B cell (primary cell): ENCODE results near the gene KCNK7. TPM values are rescaled to one million over a fixed set of nuclear protein-coding genes. Genes with fewer than 3 reads are reported as not detected.

Experiments used
- ATAC-seq: fragments of 200-7000 bp; cut with Tn5 transposase; one replicate; pipeline ENCODE4 v1.10.0; 2021; ENCODE audit warnings: low read depth, mild to moderate bottlenecking, moderate number of reproducible peaks, moderate library complexity
- CTCF ChIA-PET: fragments of 350-600 bp; sonication (Branson Sonifier 250); formaldehyde crosslinking; loops from one replicate; lab custom pipeline; 2021; ENCODE audit warnings: antibody characterized with exemption, inconsistent platforms; lab: Charles Lee
- POLR2A ChIA-PET: fragments of 350-600 bp; sonication (Branson Sonifier 250); formaldehyde crosslinking; loops from one replicate; lab custom pipeline; 2021; ENCODE audit warnings: antibody characterized with exemption; lab: Charles Lee
- DNase-seq: peaks from one replicate; pipeline ENCODE4 v3.0.0; 2013
- H2AFZ ChIP-seq: 2 replicates; pipeline ENCODE4 v1.6.1; 2012; ENCODE audit warnings: mild to moderate bottlenecking, low read depth, low read length; ENCODE audit not compliant: insufficient read depth, poor library complexity, severe bottlenecking
- H3K27ac ChIP-seq, 2 donors: 1 replicate in 1 of 2; 2 replicates in 1 of 2; pipeline ENCODE4 v1.5.1; 2012 to 2013; ENCODE audit warnings: low read length in 2 of 2, mild to moderate bottlenecking in 2 of 2, moderate library complexity in 1 of 2
- H3K27me3 ChIP-seq, 4 experiments: fragments of 200-600 bp in 1 of 4; sonication (generic) in 1 of 4; replicated peaks in 1 of 4; 1 replicate in 2 of 4; 2 replicates in 2 of 4; pipeline versions ENCODE4 v1.6.1 to v1.7.0; 2013 to 2016; ENCODE audit warnings: low read length in 3 of 4, mild to moderate bottlenecking in 2 of 4, mixed read lengths in 1 of 4, moderate library complexity in 1 of 4; ENCODE audit not compliant: insufficient read depth in 4 of 4, control insufficient read depth in 3 of 4; ENCODE audit errors: control extremely low read depth in 1 of 4
- H3K36me3 ChIP-seq, 2 experiments: replicated peaks in 1 of 2; 1 replicate in 1 of 2; 2 replicates in 1 of 2; pipeline versions ENCODE4 v1.6.1 to v1.7.1; 2013; ENCODE audit warnings: low read length in 1 of 2; ENCODE audit not compliant: insufficient read depth in 2 of 2, control insufficient read depth in 1 of 2; ENCODE audit errors: control extremely low read depth in 1 of 2, extremely low read depth in 1 of 2
- H3K4me1 ChIP-seq, 2 donors: fragments of 200-600 bp in 1 of 2; sonication (generic) in 1 of 2; 1 replicate in 1 of 2; 2 replicates in 1 of 2; pipeline versions ENCODE4 v1.5.1 to v1.6.1; 2013 to 2017; ENCODE audit warnings: low read length in 2 of 2; ENCODE audit not compliant: control insufficient read depth in 2 of 2, insufficient read depth in 2 of 2
- H3K4me2 ChIP-seq: replicated peaks from 2 replicates; pipeline ENCODE3; 2012; ENCODE audit warnings: mild to moderate bottlenecking, low read depth, low read length; ENCODE audit not compliant: poor library complexity, severe bottlenecking
- H3K4me3 ChIP-seq, 5 experiments: fragments of 200-600 bp in 1 of 5; sonication (generic) in 1 of 5; 1 replicate in 3 of 5; 2 replicates in 2 of 5; pipeline versions ENCODE4 v1.5.1 to v1.7.0; 2011 to 2016; ENCODE audit warnings: low read length in 4 of 5, mild to moderate bottlenecking in 4 of 5, low read depth in 2 of 5, control low read depth in 1 of 5, moderate library complexity in 1 of 5; ENCODE audit not compliant: insufficient read depth in 1 of 5; ENCODE audit errors: control extremely low read depth in 1 of 5, extremely low read depth in 1 of 5
- H3K79me2 ChIP-seq: fragments of 200-600 bp; sonication (generic); one replicate; pipeline ENCODE4 v1.6.0; 2016; ENCODE audit warnings: low read length; ENCODE audit not compliant: control insufficient read depth, insufficient read depth
- H3K9ac ChIP-seq: fragments of 200-600 bp; sonication (generic); 2 replicates; pipeline ENCODE4 v1.6.1; 2017; ENCODE audit warnings: mild to moderate bottlenecking, low read length, moderate library complexity
- H3K9me3 ChIP-seq, 3 donors: one replicate each; pipeline versions ENCODE4 v1.6.1 to v1.7.1; 2013; ENCODE audit warnings: low read length in 2 of 3; ENCODE audit not compliant: control insufficient read depth in 2 of 3, insufficient read depth in 1 of 3; ENCODE audit errors: control extremely low read depth in 1 of 3
- H4K20me1 ChIP-seq: 2 replicates; pipeline ENCODE4 v1.6.0; 2012; ENCODE audit warnings: mild to moderate bottlenecking, low read length; ENCODE audit not compliant: insufficient read depth, control insufficient read depth, poor library complexity, severe bottlenecking
- H3K27ac Mint-ChIP-seq: one replicate; pipeline ENCODE4 v1.8.0; 2021; ENCODE audit warnings: mixed read lengths
- H3K27me3 Mint-ChIP-seq: one replicate; pipeline ENCODE4 v1.8.0; 2021; ENCODE audit warnings: mixed read lengths
- H3K4me1 Mint-ChIP-seq: one replicate; pipeline ENCODE4 v1.8.0; 2021; ENCODE audit warnings: mixed read lengths
- H3K4me3 Mint-ChIP-seq: one replicate; pipeline ENCODE4 v1.8.0; 2021; ENCODE audit warnings: mixed read lengths
- H3K9me3 Mint-ChIP-seq: one replicate; pipeline ENCODE4 v1.8.0; 2022; ENCODE audit warnings: mixed read lengths; ENCODE audit not compliant: insufficient read depth
- EZH2 ChIP-seq: IDR thresholded peaks from 2 replicates; pipeline ENCODE4 v1.6.1; 2012; ENCODE audit warnings: borderline replicate concordance, low read depth, mild to moderate bottlenecking, moderate library complexity, low read length; ENCODE audit not compliant: insufficient read depth, poor library complexity, severe bottlenecking
- WGBS: methylation state at CpG from one replicate; pipeline ENCODE4 v1.1.5; 2013; ENCODE audit warnings: missing lambda C conversion rate; ENCODE audit not compliant: insufficient coverage; 5-methylcytosine and 5-hydroxymethylcytosine counted together
- intact Hi-C: fragments of 100-400 bp; cut with micrococcal nuclease; formaldehyde crosslinking; loops from one replicate; pipeline ENCODE4 v1.10.0; 2022
- polyA minus RNA-seq: library from RNA; depleted of rRNA, polyadenylated mRNA; stranded (reverse); fragments of >200 nt; gene quantifications from 2 replicates; pipeline ENCODE4 v1.2.3, GENCODE V29; 2012
- polyA plus RNA-seq: library from polyadenylated mRNA; depleted of rRNA; stranded (reverse); fragments of >200 nt; gene quantifications from 2 replicates; pipeline ENCODE4 v1.2.3, GENCODE V29; 2012
- total RNA-seq, 2 donors: library from RNA; stranded (reverse); fragments of 120-200 nt in 1 of 2; gene quantifications; 1 replicate in 1 of 2; 2 replicates in 1 of 2; pipeline versions ENCODE4 v1.2.3 to v1.2.4, GENCODE V29; 2013 to 2022
- TF ChIP-seq, protein P1 (sequence below): fragments of 200-600 bp; IDR thresholded peaks from one replicate; pipeline ENCODE4 v1.8.0; 2022; ENCODE audit warnings: antibody characterized with exemption, mild to moderate bottlenecking

Gene KCNK7, protein sequence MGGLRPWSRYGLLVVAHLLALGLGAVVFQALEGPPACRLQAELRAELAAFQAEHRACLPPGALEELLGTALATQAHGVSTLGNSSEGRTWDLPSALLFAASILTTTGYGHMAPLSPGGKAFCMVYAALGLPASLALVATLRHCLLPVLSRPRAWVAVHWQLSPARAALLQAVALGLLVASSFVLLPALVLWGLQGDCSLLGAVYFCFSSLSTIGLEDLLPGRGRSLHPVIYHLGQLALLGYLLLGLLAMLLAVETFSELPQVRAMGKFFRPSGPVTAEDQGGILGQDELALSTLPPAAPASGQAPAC
- total RNA-seq = 3.5 and 3.9 TPM in 2 replicates
- 0.56 TPM for total RNA-seq (2013)
- polyA plus RNA-seq = 2.2 and 5.8 TPM in 2 replicates
- polyA minus RNA-seq = 0.26 and 2.1 TPM in 2 replicates

DNA sequence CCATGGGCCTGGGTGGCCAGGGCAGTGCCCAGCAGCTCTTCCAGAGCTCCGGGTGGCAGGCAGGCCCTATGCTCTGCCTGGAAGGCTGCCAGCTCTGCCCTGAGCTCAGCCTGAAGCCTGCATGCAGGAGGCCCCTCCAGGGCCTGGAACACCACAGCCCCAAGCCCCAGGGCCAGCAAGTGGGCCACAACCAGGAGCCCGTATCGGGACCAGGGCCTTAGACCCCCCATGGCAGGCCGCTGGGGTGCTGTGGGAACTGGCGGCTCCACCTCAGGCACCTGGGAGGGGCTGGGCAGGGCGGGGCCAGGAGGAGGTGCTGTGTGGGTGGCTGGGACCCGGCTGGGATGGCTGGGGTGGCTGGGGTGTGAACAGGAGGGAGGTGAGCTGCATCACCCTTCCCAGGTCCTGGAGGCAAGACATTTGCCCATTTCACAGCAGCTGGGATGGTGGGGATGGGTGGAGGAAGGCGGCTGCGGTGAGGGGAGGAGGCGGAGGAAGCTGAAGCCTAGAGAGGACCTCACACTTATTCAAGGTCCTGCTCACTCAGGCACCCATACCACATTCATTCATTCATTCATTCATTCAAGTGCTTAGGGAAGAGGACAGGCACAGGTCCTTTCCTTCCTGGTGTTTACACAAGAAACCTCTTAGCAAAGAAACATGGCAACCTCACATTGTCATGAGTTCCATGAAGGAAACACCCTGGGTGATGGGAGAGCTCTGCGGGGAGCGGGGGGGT is at the start of gene KCNK7:
TSS of gene KCNK7 (minus strand) at position 258 of the 739 bp plus-strand sequence. CDS start at position 230, 28 bp downstream.
- Histone ChIP-seq H3K79me2 (peaks cover 10% of the 10 kb centered on the region), H3K36me3 (peaks cover 0 to 37% of the 10 kb centered on the region in 2 experiments), H3K27me3 (no peaks in the 10 kb centered on the region), H3K27ac (no peak within 1 kb of the TSS), H3K4me1 (peaks cover 3 to 16% of the 10 kb centered on the region in 2 donors), H3K9ac (no peak within 1 kb of the TSS), H2AFZ (no peak within 1 kb of the TSS), H4K20me1 (peaks cover 18% of the 10 kb centered on the region), H3K4me2 (no peak within 1 kb of the TSS), H3K9me3 (no peaks in the 10 kb centered on the region), H3K4me3 (no peak within 1 kb of the TSS)
- Mint-ChIP-seq H3K27ac (peak within 1 kb of the TSS; percentile 17), H3K4me3 (no peak within 1 kb of the TSS), H3K9me3 (no peaks in the 10 kb centered on the region), H3K27me3 (no peaks in the 10 kb centered on the region), H3K4me1 (peaks cover 12% of the 10 kb centered on the region)
- intact Hi-C loops = no loop called here
- ChIA-PET POLR2A (interaction anchor here (0.7 to 1.2 kb wide), 3 partner anchors 10 to 53 kb away, joined by 3 read pairs; no protein-coding TSS in a partner anchor), CTCF (interaction anchor here (0.7 to 3.2 kb wide), 4 partner anchors 24 to 266 kb away, joined by 3 to 40 read pairs (median 4); partner anchors contain the start of genes FAM89B and ZNRD2)
- WGBS = 86% methylated on average over 9 of the region's 12 CpGs
- DNase-seq (no peak), ATAC-seq (no peak)
- no peak for TF ChIP-seq EZH2
- TF ChIP-seq, protein P1, sequence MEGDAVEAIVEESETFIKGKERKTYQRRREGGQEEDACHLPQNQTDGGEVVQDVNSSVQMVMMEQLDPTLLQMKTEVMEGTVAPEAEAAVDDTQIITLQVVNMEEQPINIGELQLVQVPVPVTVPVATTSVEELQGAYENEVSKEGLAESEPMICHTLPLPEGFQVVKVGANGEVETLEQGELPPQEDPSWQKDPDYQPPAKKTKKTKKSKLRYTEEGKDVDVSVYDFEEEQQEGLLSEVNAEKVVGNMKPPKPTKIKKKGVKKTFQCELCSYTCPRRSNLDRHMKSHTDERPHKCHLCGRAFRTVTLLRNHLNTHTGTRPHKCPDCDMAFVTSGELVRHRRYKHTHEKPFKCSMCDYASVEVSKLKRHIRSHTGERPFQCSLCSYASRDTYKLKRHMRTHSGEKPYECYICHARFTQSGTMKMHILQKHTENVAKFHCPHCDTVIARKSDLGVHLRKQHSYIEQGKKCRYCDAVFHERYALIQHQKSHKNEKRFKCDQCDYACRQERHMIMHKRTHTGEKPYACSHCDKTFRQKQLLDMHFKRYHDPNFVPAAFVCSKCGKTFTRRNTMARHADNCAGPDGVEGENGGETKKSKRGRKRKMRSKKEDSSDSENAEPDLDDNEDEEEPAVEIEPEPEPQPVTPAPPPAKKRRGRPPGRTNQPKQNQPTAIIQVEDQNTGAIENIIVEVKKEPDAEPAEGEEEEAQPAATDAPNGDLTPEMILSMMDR = no peak
